ENCODE measurements around the gene LOC101059915.
"Not testable (repeated sequence)": the region's sequence is repeated elsewhere in the genome, so short reads cannot be mapped to it uniquely, and the experiment has no call there.

Gene LOC101059915

GRCh38 chrX:71669492-71669891 is 2.1 kb downstream of the LOC101059915 start:
- 65% methylated on average over 13 of the region's 13 CpGs for WGBS
- no peak for DNase-seq (ENCODE audit: low spot score)
- TF ChIP-seq HNF4G (IDR thresholded peaks at IDR 0.05), result no peak
- TF ChIP-seq, protein P1, sequence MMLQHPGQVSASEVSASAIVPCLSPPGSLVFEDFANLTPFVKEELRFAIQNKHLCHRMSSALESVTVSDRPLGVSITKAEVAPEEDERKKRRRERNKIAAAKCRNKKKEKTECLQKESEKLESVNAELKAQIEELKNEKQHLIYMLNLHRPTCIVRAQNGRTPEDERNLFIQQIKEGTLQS (IDR thresholded peaks at IDR 0.05), result no peak
- TF ChIP-seq REST (IDR thresholded peaks at IDR 0.05), result no peak
- TF ChIP-seq TAF1 (conservative IDR thresholded peaks at IDR 0.05), result no peak
- TF ChIP-seq, protein P2, sequence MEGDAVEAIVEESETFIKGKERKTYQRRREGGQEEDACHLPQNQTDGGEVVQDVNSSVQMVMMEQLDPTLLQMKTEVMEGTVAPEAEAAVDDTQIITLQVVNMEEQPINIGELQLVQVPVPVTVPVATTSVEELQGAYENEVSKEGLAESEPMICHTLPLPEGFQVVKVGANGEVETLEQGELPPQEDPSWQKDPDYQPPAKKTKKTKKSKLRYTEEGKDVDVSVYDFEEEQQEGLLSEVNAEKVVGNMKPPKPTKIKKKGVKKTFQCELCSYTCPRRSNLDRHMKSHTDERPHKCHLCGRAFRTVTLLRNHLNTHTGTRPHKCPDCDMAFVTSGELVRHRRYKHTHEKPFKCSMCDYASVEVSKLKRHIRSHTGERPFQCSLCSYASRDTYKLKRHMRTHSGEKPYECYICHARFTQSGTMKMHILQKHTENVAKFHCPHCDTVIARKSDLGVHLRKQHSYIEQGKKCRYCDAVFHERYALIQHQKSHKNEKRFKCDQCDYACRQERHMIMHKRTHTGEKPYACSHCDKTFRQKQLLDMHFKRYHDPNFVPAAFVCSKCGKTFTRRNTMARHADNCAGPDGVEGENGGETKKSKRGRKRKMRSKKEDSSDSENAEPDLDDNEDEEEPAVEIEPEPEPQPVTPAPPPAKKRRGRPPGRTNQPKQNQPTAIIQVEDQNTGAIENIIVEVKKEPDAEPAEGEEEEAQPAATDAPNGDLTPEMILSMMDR (IDR thresholded peaks at IDR 0.05; ENCODE audit: low read depth, low read length, missing input control), result no peak
- TF ChIP-seq FOXA2 (IDR thresholded peaks at IDR 0.05), result no peak
- no peak for TF ChIP-seq FOXA1 (IDR thresholded peaks at IDR 0.05)
- no peak for TF ChIP-seq GABPA (IDR thresholded peaks at IDR 0.05 in 1 of 2, conservative IDR thresholded peaks at IDR 0.05 in 1 of 2)
- no peak for TF ChIP-seq MAX (IDR thresholded peaks at IDR 0.05)
- TF ChIP-seq RAD21 (IDR thresholded peaks at IDR 0.05), result no peak
- no peak for TF ChIP-seq RXRA (IDR thresholded peaks at IDR 0.05)
- Histone ChIP-seq H3K36me3 (ENCODE audit: control insufficient read depth in 4 of 4, insufficient read depth in 3 of 4, low read depth in 1 of 4, low read length in 3 of 4) (no peaks in the 10 kb centered on the region), H3K9ac (ENCODE audit: low read depth in 1 of 2, low read length in 2 of 2) (no peak overlapping the region), H3K4me1 (ENCODE audit: control insufficient read depth in 4 of 4, insufficient read depth in 4 of 4, low read length in 3 of 4) (no peaks in the 10 kb centered on the region), H3K9me3 (ENCODE audit: control insufficient read depth in 4 of 4, low read length in 3 of 4) (no peaks in the 10 kb centered on the region), H3K27me3 (ENCODE audit: control insufficient read depth in 4 of 4, insufficient read depth in 4 of 4, low read length in 3 of 4) (no peaks in the 10 kb centered on the region), H3K27ac (ENCODE audit: low read depth in 1 of 2, low read length in 2 of 2) (no peak overlapping the region), H3K4me3 (ENCODE audit: low read depth in 1 of 3, low read length in 3 of 3) (no peak overlapping the region)

- TF ChIP-seq RAD21 (IDR thresholded peaks at IDR 0.05), result peak; percentile 40 to 61
- TF ChIP-seq, protein P2 (IDR thresholded peaks at IDR 0.05; ENCODE audit: low read depth, low read length, missing input control), result peak; percentile 12
- not testable (repeated sequence) for H3K27ac ChIP-seq (ENCODE audit: low read depth in 1 of 2, low read length in 2 of 2); H3K9me3 ChIP-seq (ENCODE audit: control insufficient read depth in 4 of 4, low read length in 3 of 4); H3K4me3 ChIP-seq (ENCODE audit: low read depth in 1 of 3, low read length in 3 of 3); H3K4me1 ChIP-seq (ENCODE audit: control insufficient read depth in 4 of 4, insufficient read depth in 4 of 4, low read length in 3 of 4); H3K36me3 ChIP-seq (ENCODE audit: control insufficient read depth in 4 of 4, insufficient read depth in 3 of 4, low read depth in 1 of 4, low read length in 3 of 4); H3K9ac ChIP-seq (ENCODE audit: low read depth in 1 of 2, low read length in 2 of 2); DNase-seq (ENCODE audit: low spot score); H3K27me3 ChIP-seq (ENCODE audit: control insufficient read depth in 4 of 4, insufficient read depth in 4 of 4, low read length in 3 of 4)
- WGBS, result 32% methylated on average over 10 of the region's 10 CpGs
These were observed 2.6 kb downstream of the LOC101059915 start for GRCh38 chrX:71669947-71670346.

Measured in liver (tissue), 8 donors.